ENCODE results near the gene DNAAF1.

DNAAF1 gene

DNA sequence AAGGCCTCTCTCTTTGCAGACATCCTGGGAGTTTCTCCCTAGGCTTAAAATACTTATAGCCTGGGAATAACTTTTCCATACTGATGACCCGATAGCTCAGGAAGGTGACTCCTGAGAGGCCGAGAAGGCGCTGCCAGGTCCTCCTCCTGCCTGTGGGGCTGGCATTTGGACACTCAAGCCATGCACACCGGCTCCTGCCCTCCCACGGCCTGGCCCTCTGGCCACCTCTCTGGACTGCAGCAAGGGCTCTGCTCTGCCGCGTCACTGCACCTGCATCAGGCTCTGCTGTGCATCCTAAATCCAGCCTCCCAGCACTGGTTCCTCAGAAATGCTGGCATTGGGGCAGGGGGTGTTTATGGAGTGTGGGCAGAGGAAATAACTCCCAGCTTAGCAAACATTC, 80.5 kb downstream of the DNAAF1 start:
- Histone ChIP-seq H3K4me3 (ENCODE audit: control insufficient read depth in 1 of 7, extremely low read depth in 1 of 7, insufficient read depth in 4 of 7, low read depth in 2 of 7, low read length in 6 of 7) (no peak overlapping the region), H3K9me3 (ENCODE audit: control extremely low read depth in 1 of 5, control insufficient read depth in 4 of 5, insufficient read depth in 2 of 5, low read depth in 1 of 5, low read length in 4 of 5) (no peaks in the 10 kb centered on the region), H3K36me3 (ENCODE audit: control insufficient read depth in 4 of 4, insufficient read depth in 4 of 4, low read length in 3 of 4) (no peaks in the 10 kb centered on the region), H3K4me1 (ENCODE audit: control extremely low read depth in 1 of 4, control insufficient read depth in 4 of 4, insufficient read depth in 4 of 4, low read length in 3 of 4) (peaks cover 0 to 9% (median 7%) of the 10 kb centered on the region in 4 experiments), H3K27me3 (replicated peaks in 2 of 5; ENCODE audit: control insufficient read depth in 4 of 5, insufficient read depth in 5 of 5, low read length in 4 of 5) (peaks cover 0 to 7% (median 3%) of the 10 kb centered on the region in 5 experiments), H3K27ac (ENCODE audit: insufficient read depth in 1 of 2, low read depth in 1 of 2, low read length in 2 of 2, poor library complexity in 1 of 2, severe bottlenecking in 2 of 2) (no peak overlapping the region)
- no peak for DNase-seq
- POLR2A ChIA-PET = no interaction called here
- CTCF ChIA-PET = no interaction called here
- 90% methylated on average over 7 of the region's 7 CpGs for WGBS (ENCODE audit: insufficient coverage)

DNA sequence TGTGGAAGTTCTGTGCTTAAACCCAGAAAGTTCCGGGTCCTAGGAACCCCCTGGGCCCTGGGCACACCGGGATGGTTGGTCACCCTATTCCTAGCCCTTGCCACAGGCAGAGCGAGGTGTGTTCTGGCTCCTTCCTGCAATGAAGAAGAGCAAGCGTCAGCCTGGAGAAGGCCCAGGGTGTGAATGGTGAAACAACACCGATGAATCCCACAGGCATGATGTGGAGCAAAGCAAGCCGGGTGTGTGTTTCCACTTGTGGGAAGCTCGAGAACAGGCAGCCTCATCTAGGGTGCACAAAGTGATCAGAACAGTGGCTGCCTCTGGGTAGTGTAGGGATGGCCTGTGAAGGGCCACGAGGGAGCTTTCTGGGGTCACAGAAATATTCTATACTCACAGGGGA, 80.9 kb downstream of the DNAAF1 start:
- CTCF ChIA-PET = no interaction called here
- no peak overlapping the region for H3K27ac ChIP-seq (ENCODE audit: insufficient read depth in 1 of 2, low read depth in 1 of 2, low read length in 2 of 2, poor library complexity in 1 of 2, severe bottlenecking in 2 of 2)
- 84% methylated on average over 8 of the region's 8 CpGs for WGBS (ENCODE audit: insufficient coverage)
- no peak for DNase-seq
- no peak overlapping the region for H3K4me3 ChIP-seq (ENCODE audit: control insufficient read depth in 1 of 7, extremely low read depth in 1 of 7, insufficient read depth in 4 of 7, low read depth in 2 of 7, low read length in 6 of 7)
- peaks cover 0 to 7% (median 7%) of the 10 kb centered on the region in 5 experiments for H3K27me3 ChIP-seq (replicated peaks in 2 of 5; ENCODE audit: control insufficient read depth in 4 of 5, insufficient read depth in 5 of 5, low read length in 4 of 5)
- no peaks in the 10 kb centered on the region for H3K36me3 ChIP-seq (ENCODE audit: control insufficient read depth in 4 of 4, insufficient read depth in 4 of 4, low read length in 3 of 4)
- POLR2A ChIA-PET = no interaction called here
- peaks cover 0 to 9% (median 7%) of the 10 kb centered on the region in 4 experiments for H3K4me1 ChIP-seq (ENCODE audit: control extremely low read depth in 1 of 4, control insufficient read depth in 4 of 4, insufficient read depth in 4 of 4, low read length in 3 of 4)
- H3K9me3 ChIP-seq (ENCODE audit: control extremely low read depth in 1 of 5, control insufficient read depth in 4 of 5, insufficient read depth in 2 of 5, low read depth in 1 of 5, low read length in 4 of 5) = no peaks in the 10 kb centered on the region

All from common myeloid progenitor, CD34-positive (primary cell).